SU-DHL-6 (cell line): Measurements from ENCODE around the gene SERAC1.

Experiments
- CTCF ChIP-seq: fragments of 200-600 bp; sonication (generic); IDR thresholded peaks from one replicate; pipeline ENCODE4 v1.5.1; 2017; ENCODE audit warnings: antibody characterized with exemption, mild to moderate bottlenecking, low read length, moderate library complexity; ENCODE audit not compliant: insufficient read depth, poor library complexity, severe bottlenecking
- EZH2phosphoT487 ChIP-seq: fragments of 200-600 bp; sonication (generic), shearing (Covaris generic); conservative IDR thresholded peaks from 2 replicates; pipeline ENCODE4 v1.6.1; 2018; ENCODE audit warnings: mild to moderate bottlenecking, antibody characterized with exemption, low read length, moderate library complexity, mixed read lengths

GRCh38 chr6:158158123-158158522 is 9.9 kb downstream of the SERAC1 start:
- no peak for TF ChIP-seq CTCF
- TF ChIP-seq EZH2phosphoT487 = no peak
